ENCODE results near the gene NAT16. TPM values are rescaled to one million over a fixed set of nuclear protein-coding genes. Genes with fewer than 3 reads are reported as not detected.

Gene NAT16
- total and polyA plus RNA-seq, 10 of the 15 experiments (the other 5 are each of a cell fraction or from before 2014, with no cell fraction given) = not detected

- TF ChIP-seq ZNF687 (IDR thresholded peaks at IDR 0.05) (no peak), POLR2A (IDR thresholded peaks at IDR 0.05; ENCODE audit: low read depth, low read length) (peak; percentile 59), NFYA (IDR thresholded peaks at IDR 0.05; ENCODE audit: borderline replicate concordance, low read depth, low read length) (no peak), MYB (IDR thresholded peaks at IDR 0.05; ENCODE audit: borderline replicate concordance, low read depth, low read length) (no peak), RFX5 (IDR thresholded peaks at IDR 0.05; ENCODE audit: low read depth, low read length) (no peak), NFIC (IDR thresholded peaks at IDR 0.05; ENCODE audit: low read depth, low read length) (no peak), ZBTB33 (IDR thresholded peaks at IDR 0.05) (no peak), EP300 (IDR thresholded peaks at IDR 0.05; ENCODE audit: borderline replicate concordance in 1 of 2, control insufficient read depth in 1 of 2, low read depth in 2 of 2, low read length in 2 of 2) (no peak), ETV6 (conservative IDR thresholded peaks at IDR 0.05 in 1 of 2, IDR thresholded peaks at IDR 0.05 in 1 of 2; ENCODE audit: borderline replicate concordance in 1 of 2, low read depth in 1 of 2) (no peak), EZH2 (IDR thresholded peaks at IDR 0.05; ENCODE audit: borderline replicate concordance, control insufficient read depth, low read depth, low read length) (no peak), MYC (IDR thresholded peaks at IDR 0.05; ENCODE audit: insufficient read depth, insufficient read length, insufficient replicate concordance, low read length, severe bottlenecking) (no peak), MTA2 (IDR thresholded peaks at IDR 0.05; ENCODE audit: low read depth) (no peak), BMI1 (IDR thresholded peaks at IDR 0.05; ENCODE audit: borderline replicate concordance) (peak; percentile 93), ESRRA (IDR thresholded peaks at IDR 0.05; ENCODE audit: low read length) (no peak), EGR1 (IDR thresholded peaks at IDR 0.05; ENCODE audit: borderline replicate concordance in 1 of 2, low read depth in 2 of 2, low read length in 2 of 2) (peak; percentile 6 to 92), CEBPB (IDR thresholded peaks at IDR 0.05; ENCODE audit: borderline replicate concordance in 1 of 2, low read depth in 2 of 2, low read length in 2 of 2) (no peak), MEF2B (IDR thresholded peaks at IDR 0.05; ENCODE audit: partially characterized antibody, poor library complexity, severe bottlenecking) (no peak)
- TF ChIP-seq, protein P1, sequence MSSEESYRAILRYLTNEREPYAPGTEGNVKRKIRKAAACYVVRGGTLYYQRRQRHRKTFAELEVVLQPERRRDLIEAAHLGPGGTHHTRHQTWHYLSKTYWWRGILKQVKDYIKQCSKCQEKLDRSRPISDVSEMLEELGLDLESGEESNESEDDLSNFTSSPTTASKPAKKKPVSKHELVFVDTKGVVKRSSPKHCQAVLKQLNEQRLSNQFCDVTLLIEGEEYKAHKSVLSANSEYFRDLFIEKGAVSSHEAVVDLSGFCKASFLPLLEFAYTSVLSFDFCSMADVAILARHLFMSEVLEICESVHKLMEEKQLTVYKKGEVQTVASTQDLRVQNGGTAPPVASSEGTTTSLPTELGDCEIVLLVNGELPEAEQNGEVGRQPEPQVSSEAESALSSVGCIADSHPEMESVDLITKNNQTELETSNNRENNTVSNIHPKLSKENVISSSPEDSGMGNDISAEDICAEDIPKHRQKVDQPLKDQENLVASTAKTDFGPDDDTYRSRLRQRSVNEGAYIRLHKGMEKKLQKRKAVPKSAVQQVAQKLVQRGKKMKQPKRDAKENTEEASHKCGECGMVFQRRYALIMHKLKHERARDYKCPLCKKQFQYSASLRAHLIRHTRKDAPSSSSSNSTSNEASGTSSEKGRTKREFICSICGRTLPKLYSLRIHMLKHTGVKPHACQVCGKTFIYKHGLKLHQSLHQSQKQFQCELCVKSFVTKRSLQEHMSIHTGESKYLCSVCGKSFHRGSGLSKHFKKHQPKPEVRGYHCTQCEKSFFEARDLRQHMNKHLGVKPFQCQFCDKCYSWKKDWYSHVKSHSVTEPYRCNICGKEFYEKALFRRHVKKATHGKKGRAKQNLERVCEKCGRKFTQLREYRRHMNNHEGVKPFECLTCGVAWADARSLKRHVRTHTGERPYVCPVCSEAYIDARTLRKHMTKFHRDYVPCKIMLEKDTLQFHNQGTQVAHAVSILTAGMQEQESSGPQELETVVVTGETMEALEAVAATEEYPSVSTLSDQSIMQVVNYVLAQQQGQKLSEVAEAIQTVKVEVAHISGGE (CRISPR knock-in tag; IDR thresholded peaks at IDR 0.05) = no peak
Measured at GRCh38 chr7:101217388-101218235, 37.5 kb upstream of the NAT16 start, which contains the start of the genes PLOD3 and ZNHIT1 (continued).

Measured in GM12878 (cell line).